Testis (tissue), 3 donors: ENCODE results near the gene ADIRF. TPM values are rescaled to one million over a fixed set of nuclear protein-coding genes. Genes with fewer than 3 reads are reported as not detected.
"Not testable (repeated sequence)": the region's sequence is repeated elsewhere in the genome, so short reads cannot be mapped to it uniquely, and the experiment has no call there.

Source experiments
- DNase-seq: peaks from one replicate; pipeline ENCODE4 v3.0.0-alpha.2; 2019
- H3K27ac ChIP-seq, 2 donors: fragments of 200-600 bp; sonication (generic); one replicate each; pipeline ENCODE4 v1.5.1; 2019
- H3K27me3 ChIP-seq: fragments of 200-600 bp; sonication (generic); one replicate; pipeline ENCODE4 v1.5.1; 2019
- H3K36me3 ChIP-seq: fragments of 200-600 bp; sonication (generic); one replicate; pipeline ENCODE4 v1.5.1; 2017; ENCODE audit warnings: low read depth; ENCODE audit errors: missing control alignments
- H3K4me1 ChIP-seq: fragments of 200-600 bp; sonication (generic); one replicate; pipeline ENCODE4 v1.5.1; 2019
- H3K4me3 ChIP-seq, 2 donors: fragments of 200-600 bp; sonication (generic); one replicate each; pipeline ENCODE4 v1.5.1; 2017 to 2019
- H3K9me3 ChIP-seq: fragments of 200-600 bp; sonication (generic); one replicate; pipeline ENCODE4 v1.5.1; 2017
- CTCF ChIP-seq, 3 experiments: fragments of 450-650 bp in 2 of 3; fragments of 200-600 bp in 1 of 3; sonication (generic) in 1 of 3; IDR thresholded peaks; one replicate each; pipeline ENCODE4 v1.5.1; 2016 to 2019; ENCODE audit warnings: antibody characterized with exemption in 3 of 3, mild to moderate bottlenecking in 2 of 3, moderate library complexity in 1 of 3
- POLR2A ChIP-seq: fragments of 450-650 bp; IDR thresholded peaks from one replicate; pipeline ENCODE4 v1.6.1; 2017; ENCODE audit warnings: antibody characterized with exemption, mild to moderate bottlenecking, moderate library complexity
- WGBS, 2 donors: methylation state at CpG; one replicate each; pipeline ENCODE4 v1.1.5; 2018; 5-methylcytosine and 5-hydroxymethylcytosine counted together
- intact Hi-C: fragments of 100-400 bp; cut with DNase I; formaldehyde crosslinking; loops from one replicate; pipeline ENCODE4 v1.15.1; 2023; ENCODE audit warnings: low total_unique reads
- polyA plus RNA-seq: library from polyadenylated mRNA; stranded (reverse); fragments of 350-450 nt; fragmentation: Illumina TruSeq; extraction: RNeasy Lipid Tissue Mini Kit (QIAGEN cat#74804); gene quantifications from one replicate; pipeline ENCODE4 v1.2.3, GENCODE V29; 2014; ENCODE audit warnings: low read depth, low replicate concordance; ENCODE audit not compliant: insufficient read depth
- total RNA-seq, 2 donors: library from RNA; depleted of rRNA; stranded (reverse); fragments of >200 nt; gene quantifications; one replicate each; pipeline ENCODE4 v1.2.3, GENCODE V29; 2016

Gene ADIRF
- total and polyA plus RNA-seq, 3 donors from 2014 or later: 21.4 to 85.6 (median 35.0) TPM

GRCh38 chr10:86952106-86952505, 16.2 kb upstream of the ADIRF start:
- WGBS, 2 donors: 88 to 95% methylated on average over 7 of the region's 7 CpGs
- peaks cover 34% of the 10 kb centered on the region for H3K4me1 ChIP-seq
- H3K27me3 ChIP-seq: no peaks in the 10 kb centered on the region
- no peak overlapping the region for H3K4me3 ChIP-seq
- TF ChIP-seq POLR2A: no peak
- TF ChIP-seq CTCF (IDR thresholded peaks at IDR 0.05): no peak
- no peaks in the 10 kb centered on the region for H3K9me3 ChIP-seq
- intact Hi-C loops: no loop called here
- DNase-seq: no peak
- H3K36me3 ChIP-seq: no peaks in the 10 kb centered on the region
- no peak overlapping the region for H3K27ac ChIP-seq

GRCh38 chr10:86952697-86953096, 15.6 kb upstream of the ADIRF start:
- H3K27ac ChIP-seq, intact Hi-C loops, H3K9me3 ChIP-seq, H3K27me3 ChIP-seq, H3K4me3 ChIP-seq, DNase-seq, H3K36me3 ChIP-seq: not testable (repeated sequence)
- 91 to 94% methylated on average over 10 of the region's 10 CpGs for WGBS, 2 donors
- peaks cover 36% of the 10 kb centered on the region for H3K4me1 ChIP-seq

- Histone ChIP-seq H3K4me1 (peaks cover 49% of the 10 kb centered on the region), H3K27ac (peak overlapping the region; percentile 87), H3K9me3 (no peaks in the 10 kb centered on the region), H3K27me3 (no peaks in the 10 kb centered on the region), H3K36me3 (no peaks in the 10 kb centered on the region), H3K4me3 (no peak overlapping the region)
- intact Hi-C loops: no loop called here
- 37 to 58% methylated on average over 10 to 15 of the region's 15 CpGs for WGBS, 2 donors
- no peak for TF ChIP-seq CTCF (IDR thresholded peaks at IDR 0.05)
- TF ChIP-seq POLR2A: no peak
- peak; percentile 84 for DNase-seq
Measured at GRCh38 chr10:86953747-86954680, 14.3 kb upstream of the ADIRF start.

- Histone ChIP-seq H3K4me1 (peaks cover 57% of the 10 kb centered on the region), H3K36me3 (no peaks in the 10 kb centered on the region), H3K27ac (peak overlapping the region; percentile 87), H3K9me3 (no peaks in the 10 kb centered on the region), H3K4me3 (no peak overlapping the region), H3K27me3 (no peaks in the 10 kb centered on the region)
- intact Hi-C loops: no loop called here
- TF ChIP-seq CTCF (IDR thresholded peaks at IDR 0.05) (no peak), POLR2A (no peak)
- WGBS, 2 donors: 51 to 54% methylated on average over 8 to 13 of the region's 13 CpGs
- DNase-seq: no peak
Measured at GRCh38 chr10:86954681-86955500, 13.4 kb upstream of the ADIRF start.

GRCh38 chr10:86955501-86956194, 12.6 kb upstream of the ADIRF start:
- no peaks in the 10 kb centered on the region for H3K27me3 ChIP-seq
- peaks cover 63% of the 10 kb centered on the region for H3K4me1 ChIP-seq
- TF ChIP-seq POLR2A: no peak
- TF ChIP-seq CTCF (IDR thresholded peaks at IDR 0.05): no peak
- no peaks in the 10 kb centered on the region for H3K36me3 ChIP-seq
- no peak for DNase-seq
- intact Hi-C loops: no loop called here
- H3K4me3 ChIP-seq: no peak overlapping the region
- WGBS, 2 donors: 57 to 62% methylated on average over 6 to 16 of the region's 16 CpGs
- no peaks in the 10 kb centered on the region for H3K9me3 ChIP-seq
- H3K27ac ChIP-seq: peak overlapping the region; percentile 87
